Stomach (tissue), 9 donors: ENCODE measurements around the gene CES3. TPM values are rescaled to one million over a fixed set of nuclear protein-coding genes. Genes with fewer than 3 reads are reported as not detected.

ENCODE experiments used
- DNase-seq, 2 donors: peaks; one replicate each; pipeline versions ENCODE4 v3.0.0 to v3.0.0-alpha.2; 2013 to 2019
- H3K27ac ChIP-seq, 5 donors: fragments of 200-600 bp in 4 of 5; sonication (generic) in 4 of 5; one replicate each; pipeline ENCODE4 v1.5.1; 2013 to 2019; ENCODE audit warnings: mild to moderate bottlenecking in 1 of 5, moderate library complexity in 1 of 5
- H3K27me3 ChIP-seq, 3 donors: fragments of 200-600 bp; sonication (generic); one replicate each; pipeline ENCODE4 v1.5.1; 2017 to 2019; ENCODE audit warnings: mixed run types in 1 of 3
- H3K36me3 ChIP-seq, 4 donors: fragments of 200-600 bp; sonication (generic); 1 replicate in 3 of 4; 2 replicates in 1 of 4; pipeline ENCODE4 v1.5.1; 2016 to 2019
- H3K4me1 ChIP-seq, 4 donors: fragments of 200-600 bp; sonication (generic); one replicate each; pipeline ENCODE4 v1.5.1; 2016 to 2019
- H3K4me3 ChIP-seq, 4 donors: fragments of 200-600 bp; sonication (generic) in 3 of 4; one replicate each; pipeline ENCODE4 v1.5.1; 2016 to 2019; ENCODE audit warnings: mild to moderate bottlenecking in 1 of 4
- H3K9me3 ChIP-seq, 4 donors: fragments of 200-600 bp; sonication (generic); one replicate each; pipeline ENCODE4 v1.5.1; 2016 to 2019
- EP300 ChIP-seq: sonication (generic); formaldehyde crosslinking; IDR thresholded peaks from one replicate; pipeline ENCODE4 v1.6.1; 2017; ENCODE audit warnings: antibody characterized with exemption
- POLR2A ChIP-seq, 4 donors: fragments of 450-650 bp; IDR thresholded peaks; one replicate each; pipeline ENCODE4 v1.6.1; 2016; ENCODE audit warnings: antibody characterized with exemption in 4 of 4, control low read depth in 2 of 4, mild to moderate bottlenecking in 1 of 4, moderate library complexity in 1 of 4
- POLR2AphosphoS5 ChIP-seq, 3 donors: sonication (generic); formaldehyde crosslinking; IDR thresholded peaks; one replicate each; pipeline ENCODE4 v1.6.1; 2016; ENCODE audit warnings: antibody characterized with exemption in 3 of 3
- WGBS, 5 donors: extraction: QIAGEN DNeasy Blood & Tissue Kit in 3 of 5; methylation state at CpG; one replicate each; pipeline versions ENCODE4 v1.1.5 to v1.1.7; 2013 to 2018; 5-methylcytosine and 5-hydroxymethylcytosine counted together
- intact Hi-C: fragments of 100-400 bp; cut with DNase I; formaldehyde crosslinking; loops from one replicate; pipeline ENCODE4 v1.15.1; 2023; ENCODE audit warnings: low total_unique reads
- polyA plus RNA-seq, 3 donors: library from polyadenylated mRNA; stranded (reverse); fragments of 200-250 nt; gene quantifications; one replicate each; pipeline ENCODE4 v1.2.3, GENCODE V29; 2013
- total RNA-seq, 5 donors: library from RNA; depleted of rRNA; stranded (reverse); fragments of >200 nt; gene quantifications; one replicate each; pipeline versions ENCODE4 v1.1.0 to v1.2.3, GENCODE V29; 2014 to 2016
- TF ChIP-seq, protein P1 (sequence below), 7 experiments: fragments of 450-650 bp in 4 of 7; fragments of 200-600 bp in 3 of 7; sonication (generic) in 3 of 7; IDR thresholded peaks; one replicate each; pipeline ENCODE4 v1.5.1; 2016 to 2019; ENCODE audit warnings: antibody characterized with exemption in 7 of 7, control low read depth in 2 of 7, mild to moderate bottlenecking in 1 of 7
- donor health status: healthy with polysubstance abuse.
- donor health status: Bipolar disorder and iron deficiency.
- donor health status: healthy.

The CES3 gene
- total and polyA plus RNA-seq, 8 donors = 0.37 to 145 (median 2.9) TPM; not detected in 2

DNA sequence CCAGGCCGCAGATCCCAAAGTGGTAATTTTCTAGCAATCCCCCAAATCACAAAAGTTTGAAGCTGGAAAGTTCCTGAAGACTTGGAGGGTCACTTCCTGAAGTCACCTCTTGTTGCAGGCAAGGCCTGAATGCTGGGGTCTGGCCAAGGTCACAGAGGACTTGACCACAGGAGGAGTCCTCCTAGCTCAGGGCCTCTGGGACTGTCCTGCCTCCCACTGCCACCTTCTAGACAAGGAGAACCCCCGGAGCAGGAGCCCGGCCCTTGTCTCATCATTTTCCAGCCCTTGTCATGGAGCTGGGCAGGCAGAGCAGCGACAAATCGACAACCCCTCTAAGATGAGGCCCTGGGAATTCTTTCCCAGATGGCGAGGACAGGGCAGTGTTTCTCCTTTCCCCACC is 42.7 kb upstream of the CES3 start:
- Histone ChIP-seq H3K27me3 (peaks cover 0 to 23% (median 0%) of the 10 kb centered on the region in 3 donors), H3K27ac (no peak overlapping the region), H3K36me3 (peaks cover 0 to 8% (median 0%) of the 10 kb centered on the region in 4 donors), H3K9me3 (no peaks in the 10 kb centered on the region), H3K4me3 (no peak overlapping the region), H3K4me1 (peaks cover 0 to 44% (median 21%) of the 10 kb centered on the region in 4 donors)
- 82 to 93% (median 86%) methylated on average over 6 of the region's 6 CpGs for WGBS, 5 donors
- no peak for TF ChIP-seq EP300
- TF ChIP-seq POLR2AphosphoS5 (IDR thresholded peaks at IDR 0.05) = no peak
- TF ChIP-seq, protein P1, sequence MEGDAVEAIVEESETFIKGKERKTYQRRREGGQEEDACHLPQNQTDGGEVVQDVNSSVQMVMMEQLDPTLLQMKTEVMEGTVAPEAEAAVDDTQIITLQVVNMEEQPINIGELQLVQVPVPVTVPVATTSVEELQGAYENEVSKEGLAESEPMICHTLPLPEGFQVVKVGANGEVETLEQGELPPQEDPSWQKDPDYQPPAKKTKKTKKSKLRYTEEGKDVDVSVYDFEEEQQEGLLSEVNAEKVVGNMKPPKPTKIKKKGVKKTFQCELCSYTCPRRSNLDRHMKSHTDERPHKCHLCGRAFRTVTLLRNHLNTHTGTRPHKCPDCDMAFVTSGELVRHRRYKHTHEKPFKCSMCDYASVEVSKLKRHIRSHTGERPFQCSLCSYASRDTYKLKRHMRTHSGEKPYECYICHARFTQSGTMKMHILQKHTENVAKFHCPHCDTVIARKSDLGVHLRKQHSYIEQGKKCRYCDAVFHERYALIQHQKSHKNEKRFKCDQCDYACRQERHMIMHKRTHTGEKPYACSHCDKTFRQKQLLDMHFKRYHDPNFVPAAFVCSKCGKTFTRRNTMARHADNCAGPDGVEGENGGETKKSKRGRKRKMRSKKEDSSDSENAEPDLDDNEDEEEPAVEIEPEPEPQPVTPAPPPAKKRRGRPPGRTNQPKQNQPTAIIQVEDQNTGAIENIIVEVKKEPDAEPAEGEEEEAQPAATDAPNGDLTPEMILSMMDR (IDR thresholded peaks at IDR 0.05) = no peak
- TF ChIP-seq POLR2A (IDR thresholded peaks at IDR 0.05) = no peak
- DNase-seq = no peak
- intact Hi-C loops = no loop called here

DNA sequence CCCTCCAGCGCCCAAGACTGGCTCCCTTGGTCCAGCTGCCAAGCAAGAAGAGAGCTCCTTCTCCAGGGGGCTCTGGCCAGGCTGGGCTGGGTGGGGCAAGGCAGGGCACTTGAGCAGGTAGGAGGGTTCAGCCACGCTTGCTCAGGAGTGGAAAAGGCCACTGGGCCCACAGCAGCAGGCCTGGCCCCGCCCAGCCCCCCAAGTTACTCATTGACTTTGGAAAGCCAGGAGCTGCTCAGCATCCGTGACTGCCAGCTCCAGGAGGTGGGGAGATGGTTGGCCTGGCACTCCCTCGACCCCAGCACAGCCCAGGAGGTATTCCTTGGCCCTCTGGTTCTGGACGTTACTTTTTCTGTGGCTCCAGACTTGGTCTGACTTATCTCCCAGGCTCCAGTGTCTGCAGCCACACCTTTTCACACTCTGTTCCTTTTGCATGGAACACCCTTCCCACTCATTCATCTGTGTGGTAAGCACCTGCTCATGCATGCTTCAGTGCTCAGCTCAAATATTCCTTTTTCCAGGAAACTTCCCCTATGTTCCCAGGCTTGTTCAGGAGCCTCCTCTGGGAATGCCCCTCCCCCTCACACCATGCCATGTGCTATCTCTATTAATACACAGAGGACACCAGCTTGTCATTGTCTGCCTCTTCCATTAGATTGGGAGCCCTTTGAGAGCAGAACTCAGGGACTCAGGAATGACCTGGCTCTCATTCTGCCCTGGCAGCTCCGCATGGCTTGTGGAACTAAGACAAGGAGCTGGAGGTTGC is 42.1 kb upstream of the CES3 start, which contains the start of gene CDH16:
TSS of gene CDH16 (minus strand) at position 83 of the 766 bp plus-strand sequence. CDS start 820 bp downstream, outside the sequence.
- H3K4me3 ChIP-seq = no peak within 1 kb of the TSS
- DNase-seq = no peak
- peaks cover 0 to 28% (median 4%) of the 10 kb centered on the region in 3 donors for H3K27me3 ChIP-seq
- H3K36me3 ChIP-seq = peaks cover 0 to 8% (median 0%) of the 10 kb centered on the region in 4 donors
- H3K4me1 ChIP-seq = peaks cover 0 to 50% (median 25%) of the 10 kb centered on the region in 4 donors
- no peak for TF ChIP-seq POLR2A (IDR thresholded peaks at IDR 0.05)
- no peak for TF ChIP-seq EP300
- TF ChIP-seq POLR2AphosphoS5 (IDR thresholded peaks at IDR 0.05) = no peak
- TF ChIP-seq, protein P1 (IDR thresholded peaks at IDR 0.05) = no peak
- WGBS, 5 donors = 54 to 66% (median 56%) methylated on average over 6 to 7 of the region's 7 CpGs
- intact Hi-C loops = no loop called here
- H3K27ac ChIP-seq = no peak within 1 kb of the TSS
- no peaks in the 10 kb centered on the region for H3K9me3 ChIP-seq

DNA sequence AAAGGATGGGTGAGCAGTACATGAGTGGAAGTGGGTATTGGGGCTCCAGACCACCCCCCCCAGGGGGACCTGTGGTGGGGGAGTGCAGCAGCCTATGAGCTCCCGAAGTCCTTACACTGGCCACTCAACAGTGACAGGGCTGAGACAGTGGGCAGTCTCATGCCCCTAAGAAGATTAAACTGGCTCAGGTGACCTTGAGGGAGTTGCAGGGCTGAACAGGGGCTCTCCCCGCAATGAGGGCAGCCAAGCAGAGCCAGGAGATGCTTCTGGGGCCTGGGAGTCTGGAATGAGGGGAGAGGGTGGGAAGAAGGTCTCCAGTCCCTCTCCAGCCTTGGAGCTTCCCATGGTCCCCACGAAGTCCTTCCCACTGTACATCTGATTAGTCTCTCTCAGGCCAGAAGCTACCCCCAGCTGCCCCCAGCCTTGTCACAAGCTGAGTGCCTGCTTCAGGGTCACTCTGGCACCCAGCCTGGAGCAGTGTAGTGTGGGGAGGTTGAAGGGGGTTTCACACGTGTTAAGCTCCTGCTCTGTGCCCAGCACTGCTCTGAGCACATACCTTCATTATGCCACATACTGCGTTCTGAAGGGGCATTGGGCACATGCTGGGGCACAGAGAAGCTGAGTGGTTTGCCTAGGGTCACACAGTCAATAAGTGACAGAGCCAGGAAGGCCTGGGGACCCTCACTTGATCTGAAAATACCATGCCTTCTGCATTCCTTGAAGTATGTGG is 41.3 kb upstream of the CES3 start:
- no peak overlapping the region for H3K4me3 ChIP-seq
- intact Hi-C loops = no loop called here
- no peak overlapping the region for H3K27ac ChIP-seq
- no peak for DNase-seq
- no peaks in the 10 kb centered on the region for H3K9me3 ChIP-seq
- TF ChIP-seq EP300 (no peak), POLR2AphosphoS5 (IDR thresholded peaks at IDR 0.05) (no peak), POLR2A (IDR thresholded peaks at IDR 0.05) (no peak)
- TF ChIP-seq, protein P1 (IDR thresholded peaks at IDR 0.05) = no peak
- H3K4me1 ChIP-seq = peaks cover 1 to 56% (median 29%) of the 10 kb centered on the region in 4 donors
- 69 to 83% (median 77%) methylated on average over 3 to 5 of the region's 5 CpGs for WGBS, 5 donors
- H3K27me3 ChIP-seq = peaks cover 0 to 35% (median 11%) of the 10 kb centered on the region in 3 donors
- peaks cover 0 to 8% (median 0%) of the 10 kb centered on the region in 4 donors for H3K36me3 ChIP-seq

- DNase-seq = no peak
- peaks cover 0 to 41% (median 16%) of the 10 kb centered on the region in 3 donors for H3K27me3 ChIP-seq
- TF ChIP-seq, protein P1 (IDR thresholded peaks at IDR 0.05) = no peak
- TF ChIP-seq POLR2AphosphoS5 (IDR thresholded peaks at IDR 0.05) = no peak
- TF ChIP-seq POLR2A (IDR thresholded peaks at IDR 0.05) = no peak
- no peak for TF ChIP-seq EP300
- WGBS, 5 donors = 42 to 83% (median 67%) methylated on average over 2 of the region's 2 CpGs
- H3K4me1 ChIP-seq = peaks cover 6 to 61% (median 34%) of the 10 kb centered on the region in 4 donors
- intact Hi-C loops = no loop called here
- H3K4me3 ChIP-seq = no peak overlapping the region
- no peaks in the 10 kb centered on the region for H3K9me3 ChIP-seq
- no peak overlapping the region for H3K27ac ChIP-seq
- H3K36me3 ChIP-seq = peaks cover 0 to 8% (median 0%) of the 10 kb centered on the region in 4 donors
Observed at GRCh38 chr16:66920299-66920590, 40.8 kb upstream of the CES3 start.
